Heart right ventricle (tissue), 16 donors: Measurements from ENCODE around the gene SLC1A3. TPM values are rescaled to one million over a fixed set of nuclear protein-coding genes. Genes with fewer than 3 reads are reported as not detected.

ENCODE experiments used
- ATAC-seq, 8 donors: fragments of 200-7000 bp; cut with Tn5 transposase; one replicate each; pipeline ENCODE4 v1.9.1; 2020; ENCODE audit warnings: mild to moderate bottlenecking in 8 of 8, moderate library complexity in 8 of 8, moderate number of reproducible peaks in 1 of 8
- DNase-seq, 2 donors: peaks; one replicate each; pipeline ENCODE4 v3.0.0-alpha.2; 2020
- H3K27ac ChIP-seq, 10 donors: fragments of 200-600 bp; sonication (generic) in 2 of 10; one replicate each; pipeline versions ENCODE4 v1.5.0 to v1.8.0; 2020 to 2022; ENCODE audit warnings: mild to moderate bottlenecking in 3 of 10
- H3K27me3 ChIP-seq, 7 donors: fragments of 200-600 bp; one replicate each; pipeline ENCODE4 v1.8.0; 2021 to 2022; ENCODE audit warnings: mild to moderate bottlenecking in 2 of 7
- H3K36me3 ChIP-seq, 9 donors: fragments of 200-600 bp; sonication (generic) in 1 of 9; one replicate each; pipeline versions ENCODE4 v1.5.0 to v1.8.0; 2020 to 2022; ENCODE audit warnings: mild to moderate bottlenecking in 2 of 9
- H3K4me1 ChIP-seq, 9 donors: fragments of 200-600 bp; sonication (generic) in 1 of 9; one replicate each; pipeline versions ENCODE4 v1.5.0 to v1.8.0; 2020 to 2022; ENCODE audit warnings: mild to moderate bottlenecking in 4 of 9
- H3K4me3 ChIP-seq, 10 donors: fragments of 200-600 bp; sonication (generic) in 2 of 10; one replicate each; pipeline versions ENCODE4 v1.5.0 to v1.8.0; 2020 to 2022; ENCODE audit warnings: mild to moderate bottlenecking in 7 of 10, moderate library complexity in 2 of 10
- H3K9me3 ChIP-seq, 11 donors: fragments of 200-600 bp in 10 of 11; sonication (generic) in 2 of 11; one replicate each; pipeline versions ENCODE4 v1.5.0 to v1.8.0; 2013 to 2022; ENCODE audit warnings: mild to moderate bottlenecking in 2 of 11, control low read depth in 1 of 11, moderate library complexity in 1 of 11
- CTCF ChIP-seq, 9 donors: fragments of 200-600 bp; sonication (generic) in 2 of 9; IDR thresholded peaks; one replicate each; pipeline versions ENCODE4 v1.5.0 to v1.8.0; 2021 to 2022; ENCODE audit warnings: antibody characterized with exemption in 9 of 9, mild to moderate bottlenecking in 5 of 9, moderate library complexity in 1 of 9
- WGBS, 2 donors: extraction: QIAGEN DNeasy Blood & Tissue Kit; methylation state at CpG; one replicate each; pipeline ENCODE4 v1.1.7; 2013; ENCODE audit warnings: inconsistent platforms in 1 of 2; 5-methylcytosine and 5-hydroxymethylcytosine counted together
- intact Hi-C, 10 donors: fragments of 100-400 bp; cut with DNase I; formaldehyde crosslinking; loops; one replicate each; pipeline versions ENCODE4 v1.11.1 to v1.14.2; 2022
- polyA plus RNA-seq, 2 donors: library from polyadenylated mRNA; stranded (reverse); fragments of 200-250 nt; gene quantifications; one replicate each; pipeline ENCODE4 v1.2.3, GENCODE V29; 2013
- total RNA-seq, 10 donors: library from RNA; stranded (reverse); fragmentation: NEBNext Ultra II Directional in 3 of 10; extraction: Animal tissue kit (Norgen Biotek cat#: 25700) in 3 of 10; gene quantifications; one replicate each; pipeline versions ENCODE4 v1.2.1 to v1.2.4, GENCODE V29; 2021 to 2023
- donor health status: Arrhythmogenic right ventricular cardiomyopathy.
- donor health status: ischemic (EF 13 %, LVEDD 7.1; RV severe dilation, severe dysfunction).
- donor health status: healthy with polysubstance abuse.
- donor health status: DM: no; HTN: yes; CAD: no.
- donor health status: DM: no; HTN: no; CAD: no.
- donor health status: ischemic (EF 25% LVEDD 6.9; RV normal size, moderate dysfunction).
- donor health status: ischemic (EF 25% LVEDD 5.7; RV mildly dilated, moderate dysfunction).
- donor health status: healthy.
- donor health status: DM: yes; HTN: yes; CAD: no.
- donor health status: Ischemic cardiomyopathy.
- donor health status: ischemic (EF 35%, LVEDD 5.7; RV mildly dilated, moderate dysfunction).
- donor health status: nonischemic (EF 11% LVEDD 7.7; RV severe dilation, severe dysfunction).
- donor health status: DM: yes; HTN: yes; CAD: no.
- donor health status: PGD.
- donor health status: ischemic (EF 29% LVEDD 5.4; RV normal size, mild dysfunction).
- donor health status: nonischemic (EF 23%, LVEDD 6.1; RV moderate dilation, normal function).

Gene SLC1A3
- total and polyA plus RNA-seq, 12 donors: 39.5 to 83.6 (median 58.5) TPM

- intact Hi-C loops: loop anchor here in 1 of 10 donors (10.0 kb wide), 1 partner anchor 158 kb away; no protein-coding TSS in a partner anchor
- Histone ChIP-seq H3K4me3 (no peak overlapping the region), H3K4me1 (peaks cover 0 to 79% (median 23%) of the 10 kb centered on the region in 9 donors), H3K36me3 (peaks cover 0 to 19% (median 4%) of the 10 kb centered on the region in 9 donors), H3K9me3 (no peaks in the 10 kb centered on the region), H3K27me3 (no peaks in the 10 kb centered on the region), H3K27ac (peak overlapping the region in 3 of 10 donors; percentile 15 to 64 (median 46))
- no peak for TF ChIP-seq CTCF (IDR thresholded peaks at IDR 0.05)
- WGBS, 2 donors: 83 to 84% methylated on average over 2 of the region's 2 CpGs
- ATAC-seq (no peak), DNase-seq (no peak)
These were observed 76.1 kb downstream of the SLC1A3 start for GRCh38 chr5:36682499-36682898.

- DNase-seq: peak; percentile 41 to 55
- 39 to 41% methylated on average over 9 of the region's 9 CpGs for WGBS, 2 donors
- H3K9me3 ChIP-seq: no peaks in the 10 kb centered on the region
- peak; percentile 46 to 79 (median 63) for ATAC-seq
- H3K4me1 ChIP-seq: peaks cover 0 to 66% (median 23%) of the 10 kb centered on the region in 9 donors
- no peak for TF ChIP-seq CTCF (IDR thresholded peaks at IDR 0.05)
- peaks cover 0 to 12% (median 4%) of the 10 kb centered on the region in 9 donors for H3K36me3 ChIP-seq
- H3K27me3 ChIP-seq: peaks cover 0 to 6% (median 0%) of the 10 kb centered on the region in 7 donors
- H3K27ac ChIP-seq: peak overlapping the region in 7 of 10 donors; percentile 22 to 66 (median 30)
- no peak overlapping the region for H3K4me3 ChIP-seq
- intact Hi-C loops: loop anchor here in 1 of 10 donors (10.0 kb wide), 1 partner anchor 159 kb away; no protein-coding TSS in a partner anchor
These were observed 77.5 kb downstream of the SLC1A3 start for GRCh38 chr5:36683821-36684434.

- intact Hi-C loops: loop anchor here in 1 of 10 donors (10.0 kb wide), 1 partner anchor 161 kb away; no protein-coding TSS in a partner anchor
- Histone ChIP-seq H3K36me3 (peaks cover 0 to 10% (median 4%) of the 10 kb centered on the region in 9 donors), H3K27me3 (peaks cover 0 to 6% (median 0%) of the 10 kb centered on the region in 7 donors), H3K4me3 (no peak overlapping the region), H3K27ac (peak overlapping the region in 1 of 10 donors; percentile 66), H3K9me3 (no peaks in the 10 kb centered on the region), H3K4me1 (peaks cover 3 to 64% (median 25%) of the 10 kb centered on the region in 9 donors)
- no peak for ATAC-seq
- DNase-seq: no peak
- WGBS, 2 donors: 86 to 90% methylated on average over 13 of the region's 13 CpGs
- TF ChIP-seq CTCF (IDR thresholded peaks at IDR 0.05): no peak
These were observed 79.4 kb downstream of the SLC1A3 start for GRCh38 chr5:36685631-36686288.

GRCh38 chr5:36686881-36687280 is 80.5 kb downstream of the SLC1A3 start:
- intact Hi-C loops: loop anchor here in 1 of 10 donors (10.0 kb wide), 1 partner anchor 162 kb away; no protein-coding TSS in a partner anchor
- Histone ChIP-seq H3K27ac (no peak overlapping the region), H3K9me3 (no peaks in the 10 kb centered on the region), H3K36me3 (peaks cover 0 to 10% (median under 1%) of the 10 kb centered on the region in 9 donors), H3K4me1 (peaks cover 7 to 70% (median 33%) of the 10 kb centered on the region in 9 donors), H3K4me3 (no peak overlapping the region), H3K27me3 (peaks cover 0 to 6% (median 0%) of the 10 kb centered on the region in 7 donors)
- TF ChIP-seq CTCF (IDR thresholded peaks at IDR 0.05): no peak
- ATAC-seq (no peak), DNase-seq (no peak)
- WGBS, 2 donors: 86 to 87% methylated on average over 3 of the region's 3 CpGs
